Measurements from ENCODE around the gene NT5C3B. TPM values are rescaled to one million over a fixed set of nuclear protein-coding genes. Genes with fewer than 3 reads are reported as not detected.
"Not testable (repeated sequence)": the region's sequence is repeated elsewhere in the genome, so short reads cannot be mapped to it uniquely, and the experiment has no call there.

NT5C3B gene
- total RNA-seq (10 to 100 TPM; 43.5 to 64.3 TPM), polyA plus RNA-seq (100 to 1,000 TPM; 100 to 155 TPM)
- long read RNA-seq, donor 1, transcript NT5C3B-201 (7 exons, 1,253 nt) = minor isoform, 11 of 326 reads
- long read RNA-seq, donor 1, transcript NT5C3B-203 (9 exons, 975 nt) = minor isoform, 13 of 326 reads
- long read RNA-seq, donor 1, transcript NT5C3B-216 (8 exons, 1,534 nt) = major isoform, 208 of 326 reads
- long read RNA-seq, donor 1, transcript NT5C3B-206 (9 exons, 1,573 nt) = minor isoform, 19 of 326 reads
- long read RNA-seq, donor 1, partial matches to known transcripts = 8 of 326 reads
- long read RNA-seq, donor 1, other reads (novel, unspliced or antisense) = 59 of 326 reads
- long read RNA-seq, donor 2, transcript NT5C3B-216 (8 exons, 1,534 nt) = major isoform, 21 of 37 reads
- long read RNA-seq, donor 2, partial matches to known transcripts = 0 of 37 reads
- long read RNA-seq, donor 2, other reads (novel, unspliced or antisense) = 10 of 37 reads

GRCh38 chr17:41835800-41836549 lies at the start of gene NT5C3B:
Gene NT5C3B (minus strand): TSS chr17:41836232. CDS start chr17:41836193, 39 bp downstream.
- intact Hi-C loops (cut with DNase I) = loop anchor here in 1 of 2 donors (2.0 kb wide), 1 partner anchor 29 kb away; the partner anchor contains the start of gene KLHL11
- H3K4me1 ChIP-seq (ENCODE audit: control insufficient read depth in 1 of 2, insufficient read depth in 2 of 2, low read length in 2 of 2) = no peaks in the 10 kb centered on the region
- WGBS, 2 donors = 0 to 1% methylated on average over 47 to 72 of the region's 72 CpGs
- ATAC-seq (ENCODE audit: low FRiP score) = peak; percentile 90
- H3K27ac ChIP-seq (ENCODE audit: low read depth in 1 of 2, low read length in 2 of 2) = peak within 1 kb of the TSS in 1 of 2 donors; percentile 11
- peak within 1 kb of the TSS; percentile 44 to 54 for H3K4me3 ChIP-seq (ENCODE audit: low read length in 2 of 2)
- no peaks in the 10 kb centered on the region for H3K9me3 ChIP-seq (ENCODE audit: control insufficient read depth, low read length)
- H3K27me3 ChIP-seq (ENCODE audit: control insufficient read depth in 1 of 2, insufficient read depth in 2 of 2, low read length in 1 of 2) = no peaks in the 10 kb centered on the region
- peak; percentile 73 to 91 for DNase-seq
- H3K36me3 ChIP-seq (ENCODE audit: control insufficient read depth in 1 of 2, insufficient read depth in 2 of 2, low read length in 1 of 2) = peaks cover 0 to 2% of the 10 kb centered on the region in 2 donors

GRCh38 chr17:41885733-41886132 lies 49.7 kb upstream of the NT5C3B start:
- 66 to 71% methylated on average over 6 of the region's 6 CpGs for WGBS, 2 donors
- Histone ChIP-seq H3K9me3 (ENCODE audit: control insufficient read depth, low read length) (no peaks in the 10 kb centered on the region), H3K4me3 (ENCODE audit: low read length in 2 of 2) (no peak overlapping the region), H3K27ac (ENCODE audit: low read depth in 1 of 2, low read length in 2 of 2) (no peak overlapping the region), H3K4me1 (ENCODE audit: control insufficient read depth in 1 of 2, insufficient read depth in 2 of 2, low read length in 2 of 2) (no peaks in the 10 kb centered on the region), H3K36me3 (ENCODE audit: control insufficient read depth in 1 of 2, insufficient read depth in 2 of 2, low read length in 1 of 2) (peaks cover 0 to 9% of the 10 kb centered on the region in 2 donors), H3K27me3 (ENCODE audit: control insufficient read depth in 1 of 2, insufficient read depth in 2 of 2, low read length in 1 of 2) (no peaks in the 10 kb centered on the region)
- DNase-seq = no peak
- ATAC-seq (ENCODE audit: low FRiP score) = no peak
- intact Hi-C loops (cut with DNase I) = no loop called here

GRCh38 chr17:41882756-41883155 lies 46.7 kb upstream of the NT5C3B start:
- Histone ChIP-seq H3K27ac (ENCODE audit: low read depth in 1 of 2, low read length in 2 of 2) (no peak overlapping the region), H3K27me3 (ENCODE audit: control insufficient read depth in 1 of 2, insufficient read depth in 2 of 2, low read length in 1 of 2) (no peaks in the 10 kb centered on the region), H3K4me3 (ENCODE audit: low read length in 2 of 2) (no peak overlapping the region), H3K36me3 (ENCODE audit: control insufficient read depth in 1 of 2, insufficient read depth in 2 of 2, low read length in 1 of 2) (peaks cover 0 to 10% of the 10 kb centered on the region in 2 donors), H3K9me3 (ENCODE audit: control insufficient read depth, low read length) (no peaks in the 10 kb centered on the region), H3K4me1 (ENCODE audit: control insufficient read depth in 1 of 2, insufficient read depth in 2 of 2, low read length in 2 of 2) (no peaks in the 10 kb centered on the region)
- WGBS, 2 donors = 88 to 89% methylated on average over 6 of the region's 6 CpGs
- ATAC-seq (ENCODE audit: low FRiP score) = no peak
- DNase-seq = no peak
- intact Hi-C loops (cut with DNase I) = no loop called here

GRCh38 chr17:41880130-41880529 lies 44.1 kb upstream of the NT5C3B start:
- H3K4me3 ChIP-seq (ENCODE audit: low read length in 2 of 2) = no peak overlapping the region
- DNase-seq = no peak
- ATAC-seq (ENCODE audit: low FRiP score) = no peak
- H3K27ac ChIP-seq (ENCODE audit: low read depth in 1 of 2, low read length in 2 of 2) = no peak overlapping the region
- 90 to 93% methylated on average over 4 of the region's 4 CpGs for WGBS, 2 donors
- no peaks in the 10 kb centered on the region for H3K27me3 ChIP-seq (ENCODE audit: control insufficient read depth in 1 of 2, insufficient read depth in 2 of 2, low read length in 1 of 2)
- H3K4me1 ChIP-seq (ENCODE audit: control insufficient read depth in 1 of 2, insufficient read depth in 2 of 2, low read length in 2 of 2) = no peaks in the 10 kb centered on the region
- peaks cover 0 to 7% of the 10 kb centered on the region in 2 donors for H3K36me3 ChIP-seq (ENCODE audit: control insufficient read depth in 1 of 2, insufficient read depth in 2 of 2, low read length in 1 of 2)
- intact Hi-C loops (cut with DNase I) = no loop called here
- no peaks in the 10 kb centered on the region for H3K9me3 ChIP-seq (ENCODE audit: control insufficient read depth, low read length)

GRCh38 chr17:41874293-41874670 lies 38.2 kb upstream of the NT5C3B start:
- 93 to 97% methylated on average over 8 to 9 of the region's 9 CpGs for WGBS, 2 donors
- peak; percentile 33 for ATAC-seq (ENCODE audit: low FRiP score)

GRCh38 chr17:41873559-41874292 lies 37.7 kb upstream of the NT5C3B start:
- H3K36me3 ChIP-seq (ENCODE audit: control insufficient read depth in 1 of 2, insufficient read depth in 2 of 2, low read length in 1 of 2) = peaks cover 0 to 15% of the 10 kb centered on the region in 2 donors
- intact Hi-C loops (cut with DNase I) = no loop called here
- DNase-seq (no peak), ATAC-seq (ENCODE audit: low FRiP score) (no peak)
- no peak overlapping the region for H3K4me3 ChIP-seq (ENCODE audit: low read length in 2 of 2)
- no peaks in the 10 kb centered on the region for H3K27me3 ChIP-seq (ENCODE audit: control insufficient read depth in 1 of 2, insufficient read depth in 2 of 2, low read length in 1 of 2)
- no peaks in the 10 kb centered on the region for H3K9me3 ChIP-seq (ENCODE audit: control insufficient read depth, low read length)
- WGBS, 2 donors = 95 to 97% methylated on average over 10 of the region's 10 CpGs
- H3K27ac ChIP-seq (ENCODE audit: low read depth in 1 of 2, low read length in 2 of 2) = no peak overlapping the region
- no peaks in the 10 kb centered on the region for H3K4me1 ChIP-seq (ENCODE audit: control insufficient read depth in 1 of 2, insufficient read depth in 2 of 2, low read length in 2 of 2)

More at GRCh38 chr17:41874293-41874670, 38.2 kb upstream of the NT5C3B start:
- H3K4me3 ChIP-seq (ENCODE audit: low read length in 2 of 2); H3K27ac ChIP-seq (ENCODE audit: low read depth in 1 of 2, low read length in 2 of 2); H3K9me3 ChIP-seq (ENCODE audit: control insufficient read depth, low read length); H3K4me1 ChIP-seq (ENCODE audit: control insufficient read depth in 1 of 2, insufficient read depth in 2 of 2, low read length in 2 of 2); intact Hi-C loops (cut with DNase I); DNase-seq; H3K27me3 ChIP-seq (ENCODE audit: control insufficient read depth in 1 of 2, insufficient read depth in 2 of 2, low read length in 1 of 2): not testable (repeated sequence)
- H3K36me3 ChIP-seq (ENCODE audit: control insufficient read depth in 1 of 2, insufficient read depth in 2 of 2, low read length in 1 of 2) = peaks cover 0 to 16% of the 10 kb centered on the region in 2 donors

GRCh38 chr17:41871789-41872188 lies 35.8 kb upstream of the NT5C3B start:
- DNase-seq (no peak), ATAC-seq (ENCODE audit: low FRiP score) (no peak)
- no peak overlapping the region for H3K4me3 ChIP-seq (ENCODE audit: low read length in 2 of 2)
- intact Hi-C loops (cut with DNase I) = no loop called here
- no peaks in the 10 kb centered on the region for H3K9me3 ChIP-seq (ENCODE audit: control insufficient read depth, low read length)
- 90 to 91% methylated on average over 10 of the region's 10 CpGs for WGBS, 2 donors
- no peaks in the 10 kb centered on the region for H3K27me3 ChIP-seq (ENCODE audit: control insufficient read depth in 1 of 2, insufficient read depth in 2 of 2, low read length in 1 of 2)
- H3K27ac ChIP-seq (ENCODE audit: low read depth in 1 of 2, low read length in 2 of 2) = no peak overlapping the region
- H3K4me1 ChIP-seq (ENCODE audit: control insufficient read depth in 1 of 2, insufficient read depth in 2 of 2, low read length in 2 of 2) = no peaks in the 10 kb centered on the region
- peaks cover 0 to 12% of the 10 kb centered on the region in 2 donors for H3K36me3 ChIP-seq (ENCODE audit: control insufficient read depth in 1 of 2, insufficient read depth in 2 of 2, low read length in 1 of 2)

- no peaks in the 10 kb centered on the region for H3K27me3 ChIP-seq (ENCODE audit: control insufficient read depth in 1 of 2, insufficient read depth in 2 of 2, low read length in 1 of 2)
- intact Hi-C loops (cut with DNase I) = no loop called here
- peaks cover 0 to 12% of the 10 kb centered on the region in 2 donors for H3K36me3 ChIP-seq (ENCODE audit: control insufficient read depth in 1 of 2, insufficient read depth in 2 of 2, low read length in 1 of 2)
- 76 to 80% methylated on average over 7 of the region's 7 CpGs for WGBS, 2 donors
- H3K4me3 ChIP-seq (ENCODE audit: low read length in 2 of 2) = no peak overlapping the region
- no peak overlapping the region for H3K27ac ChIP-seq (ENCODE audit: low read depth in 1 of 2, low read length in 2 of 2)
- no peaks in the 10 kb centered on the region for H3K9me3 ChIP-seq (ENCODE audit: control insufficient read depth, low read length)
- no peak for ATAC-seq (ENCODE audit: low FRiP score)
- H3K4me1 ChIP-seq (ENCODE audit: control insufficient read depth in 1 of 2, insufficient read depth in 2 of 2, low read length in 2 of 2) = no peaks in the 10 kb centered on the region
- DNase-seq = no peak
Measured at GRCh38 chr17:41870627-41871026, 34.6 kb upstream of the NT5C3B start.

Data from aorta (tissue), 5 donors.